Measurements from ENCODE around the gene RPL26.
A peak's percentile ranks its signal among the peaks of the same experiment; 100 is the strongest.
"Not testable (repeated sequence)": the region's sequence is repeated elsewhere in the genome, so short reads cannot be mapped to it uniquely, and the experiment has no call there.

The RPL26 gene

GRCh38 chr17:8382880-8383142 lies 182 bp downstream of the RPL26 start:
- TF ChIP-seq, protein P1, sequence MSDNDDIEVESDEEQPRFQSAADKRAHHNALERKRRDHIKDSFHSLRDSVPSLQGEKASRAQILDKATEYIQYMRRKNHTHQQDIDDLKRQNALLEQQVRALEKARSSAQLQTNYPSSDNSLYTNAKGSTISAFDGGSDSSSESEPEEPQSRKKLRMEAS (IDR thresholded peaks at IDR 0.05; ENCODE audit: low read depth, low read length) = no peak
- TF ChIP-seq, protein P2, sequence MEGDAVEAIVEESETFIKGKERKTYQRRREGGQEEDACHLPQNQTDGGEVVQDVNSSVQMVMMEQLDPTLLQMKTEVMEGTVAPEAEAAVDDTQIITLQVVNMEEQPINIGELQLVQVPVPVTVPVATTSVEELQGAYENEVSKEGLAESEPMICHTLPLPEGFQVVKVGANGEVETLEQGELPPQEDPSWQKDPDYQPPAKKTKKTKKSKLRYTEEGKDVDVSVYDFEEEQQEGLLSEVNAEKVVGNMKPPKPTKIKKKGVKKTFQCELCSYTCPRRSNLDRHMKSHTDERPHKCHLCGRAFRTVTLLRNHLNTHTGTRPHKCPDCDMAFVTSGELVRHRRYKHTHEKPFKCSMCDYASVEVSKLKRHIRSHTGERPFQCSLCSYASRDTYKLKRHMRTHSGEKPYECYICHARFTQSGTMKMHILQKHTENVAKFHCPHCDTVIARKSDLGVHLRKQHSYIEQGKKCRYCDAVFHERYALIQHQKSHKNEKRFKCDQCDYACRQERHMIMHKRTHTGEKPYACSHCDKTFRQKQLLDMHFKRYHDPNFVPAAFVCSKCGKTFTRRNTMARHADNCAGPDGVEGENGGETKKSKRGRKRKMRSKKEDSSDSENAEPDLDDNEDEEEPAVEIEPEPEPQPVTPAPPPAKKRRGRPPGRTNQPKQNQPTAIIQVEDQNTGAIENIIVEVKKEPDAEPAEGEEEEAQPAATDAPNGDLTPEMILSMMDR (IDR thresholded peaks at IDR 0.05; ENCODE audit: low read depth, low read length) = no peak
- no peak for TF ChIP-seq MYC (IDR thresholded peaks at IDR 0.05; ENCODE audit: low read depth, low read length)
- TF ChIP-seq POLR2A (IDR thresholded peaks at IDR 0.05; ENCODE audit: extremely low read depth, insufficient read length) = no peak
- no peak for DNase-seq (ENCODE audit: low read depth)
- peak overlapping the region; percentile 99 for H3K4me3 ChIP-seq (ENCODE audit: low read depth, low read length)

- H3K4me3 ChIP-seq (ENCODE audit: low read depth, low read length) = peak overlapping the region; percentile 99
- peak; percentile 30 for DNase-seq (ENCODE audit: low read depth)
- TF ChIP-seq, protein P2 (IDR thresholded peaks at IDR 0.05; ENCODE audit: low read depth, low read length) = no peak
- TF ChIP-seq MYC (IDR thresholded peaks at IDR 0.05; ENCODE audit: low read depth, low read length) (no peak), POLR2A (IDR thresholded peaks at IDR 0.05; ENCODE audit: extremely low read depth, insufficient read length) (no peak)
- TF ChIP-seq, protein P1 (IDR thresholded peaks at IDR 0.05; ENCODE audit: low read depth, low read length) = no peak
Observed at GRCh38 chr17:8382052-8382879, 727 bp downstream of the RPL26 start.

DNA sequence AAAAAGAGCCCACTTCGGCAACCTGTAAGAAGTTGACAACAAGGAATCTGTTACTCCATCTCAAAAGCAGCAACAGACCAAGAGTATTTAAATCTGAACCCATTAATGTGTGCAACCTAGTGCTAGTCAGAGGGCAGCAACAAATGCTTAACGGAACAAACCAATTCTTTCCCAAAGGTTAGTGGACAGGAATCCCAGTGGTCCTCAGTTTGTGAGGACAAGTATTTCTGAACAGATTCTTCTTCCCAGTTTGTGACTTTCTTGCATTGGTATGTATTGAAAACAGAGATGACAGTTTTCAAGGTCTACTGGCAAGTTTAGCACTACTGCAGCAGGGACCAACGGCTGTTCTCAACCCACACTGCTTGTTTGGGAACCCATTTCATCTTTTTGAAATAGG lies 2.9 kb downstream of the RPL26 start:
- DNase-seq (ENCODE audit: low read depth) = no peak
- peak overlapping the region; percentile 99 for H3K4me3 ChIP-seq (ENCODE audit: low read depth, low read length)
- no peak for TF ChIP-seq POLR2A (IDR thresholded peaks at IDR 0.05; ENCODE audit: extremely low read depth, insufficient read length)
- TF ChIP-seq MYC (IDR thresholded peaks at IDR 0.05; ENCODE audit: low read depth, low read length) = no peak
- TF ChIP-seq, protein P2 (IDR thresholded peaks at IDR 0.05; ENCODE audit: low read depth, low read length) = no peak
- TF ChIP-seq, protein P1 (IDR thresholded peaks at IDR 0.05; ENCODE audit: low read depth, low read length) = no peak

DNA sequence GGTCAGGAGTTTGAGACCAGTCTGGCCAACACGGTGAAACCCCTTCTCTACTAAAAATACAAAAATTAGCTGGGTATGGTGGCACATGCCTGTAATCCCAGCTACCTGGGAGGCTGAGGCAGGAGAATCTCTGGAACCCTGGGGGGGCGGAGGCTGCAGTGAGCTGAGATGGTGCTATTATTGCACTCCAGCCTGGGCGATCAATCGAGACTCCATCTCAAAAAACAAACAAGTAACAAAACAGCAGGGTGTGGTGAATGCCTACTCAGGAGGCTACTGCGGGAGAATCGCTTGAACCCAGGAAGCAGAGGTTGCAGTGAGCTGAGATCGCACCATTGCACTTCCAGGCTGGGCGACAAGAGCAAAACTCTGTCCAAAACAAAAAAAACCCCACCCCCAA lies 4.9 kb downstream of the RPL26 start:
- not testable (repeated sequence) for H3K4me3 ChIP-seq (ENCODE audit: low read depth, low read length)

DNA sequence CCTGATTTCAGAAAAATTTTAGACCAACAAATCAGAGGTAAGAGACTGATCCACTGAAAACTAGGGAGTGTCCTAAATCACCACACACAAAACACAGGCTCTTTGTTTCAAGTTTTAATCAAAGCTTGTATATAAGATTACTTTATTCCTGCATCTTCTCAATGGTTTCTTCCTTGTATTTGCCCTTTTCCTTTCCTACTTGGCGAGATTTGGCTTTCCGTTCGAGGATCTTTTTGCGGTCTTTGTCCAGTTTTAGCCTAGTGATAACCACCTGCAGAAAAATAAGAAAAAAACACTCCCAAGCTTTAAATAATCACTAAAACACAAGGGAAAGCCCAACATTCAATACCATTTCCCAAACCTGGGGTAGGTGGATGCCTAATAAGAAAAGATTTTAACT lies 5.6 kb downstream of the RPL26 start:
- no peak for DNase-seq (ENCODE audit: low read depth)
- no peak overlapping the region for H3K4me3 ChIP-seq (ENCODE audit: low read depth, low read length)
- TF ChIP-seq POLR2A (IDR thresholded peaks at IDR 0.05; ENCODE audit: extremely low read depth, insufficient read length) = no peak
- TF ChIP-seq, protein P1 (IDR thresholded peaks at IDR 0.05; ENCODE audit: low read depth, low read length) = no peak
- no peak for TF ChIP-seq MYC (IDR thresholded peaks at IDR 0.05; ENCODE audit: low read depth, low read length)
- TF ChIP-seq, protein P2 (IDR thresholded peaks at IDR 0.05; ENCODE audit: low read depth, low read length) = no peak

More for the DNA sequence above, 4.9 kb downstream of the RPL26 start:
- DNase-seq (ENCODE audit: low read depth) = not testable (repeated sequence)

GRCh38 chr17:8376271-8377067 lies 6.5 kb downstream of the RPL26 start, which contains the start of gene KRABD2:
Gene KRABD2 (minus strand): TSS chr17:8376704.
- DNase-seq (ENCODE audit: low read depth) = peak; percentile 87
- TF ChIP-seq POLR2A (IDR thresholded peaks at IDR 0.05; ENCODE audit: extremely low read depth, insufficient read length) = peak; percentile 6
- TF ChIP-seq, protein P1 (IDR thresholded peaks at IDR 0.05; ENCODE audit: low read depth, low read length) = no peak
- TF ChIP-seq, protein P2 (IDR thresholded peaks at IDR 0.05; ENCODE audit: low read depth, low read length) = peak; percentile 35
- TF ChIP-seq MYC (IDR thresholded peaks at IDR 0.05; ENCODE audit: low read depth, low read length) = no peak
- H3K4me3 ChIP-seq (ENCODE audit: low read depth, low read length) = peak within 1 kb of the TSS; percentile 52
